GM18907 (cell line): ENCODE results near the gene FNBP1L.
"Not testable (repeated sequence)": the region's sequence is repeated elsewhere in the genome, so short reads cannot be mapped to it uniquely, and the experiment has no call there.

Source experiments
- ATAC-seq: cut with Tn5 transposase; IDR thresholded peaks from one replicate; pipeline ENCODE4 v1.9.1; 2021; ENCODE audit warnings: mild to moderate bottlenecking, moderate library complexity; ENCODE audit not compliant: unreplicated experiment

FNBP1L gene

GRCh38 chr1:93442741-93443140 lies 5.2 kb upstream of the FNBP1L start:
- ATAC-seq = no peak

- no peak for ATAC-seq
Measured at GRCh38 chr1:93443454-93443853, 4.5 kb upstream of the FNBP1L start.

- ATAC-seq = no peak
Measured at GRCh38 chr1:93446837-93447451, 974 bp upstream of the FNBP1L start.

GRCh38 chr1:93448292-93448982 lies 519 bp downstream of the FNBP1L start:
- no peak for ATAC-seq

GRCh38 chr1:93448983-93449804 lies 1.3 kb downstream of the FNBP1L start:
- no peak for ATAC-seq

GRCh38 chr1:93450321-93450720 lies 2.4 kb downstream of the FNBP1L start:
- ATAC-seq = no peak

GRCh38 chr1:93453911-93454310 lies 6.0 kb downstream of the FNBP1L start:
- ATAC-seq = no peak

GRCh38 chr1:93459126-93459525 lies 11.2 kb downstream of the FNBP1L start:
- no peak for ATAC-seq

- ATAC-seq = no peak
Measured at GRCh38 chr1:93461236-93461635, 13.3 kb downstream of the FNBP1L start.

GRCh38 chr1:93463960-93464359 lies 16.0 kb downstream of the FNBP1L start:
- no peak for ATAC-seq

- ATAC-seq = not testable (repeated sequence)
Measured at GRCh38 chr1:93465371-93466082, 17.6 kb downstream of the FNBP1L start.

- no peak for ATAC-seq
Measured at GRCh38 chr1:93467606-93468005, 19.7 kb downstream of the FNBP1L start.

- ATAC-seq = no peak
Measured at GRCh38 chr1:93468662-93469061, 20.7 kb downstream of the FNBP1L start.

- ATAC-seq = not testable (repeated sequence)
Measured at GRCh38 chr1:93469223-93469622, 21.3 kb downstream of the FNBP1L start.

GRCh38 chr1:93471284-93471683 lies 23.4 kb downstream of the FNBP1L start:
- ATAC-seq = no peak

- ATAC-seq = no peak
Measured at GRCh38 chr1:93471911-93472310, 24.0 kb downstream of the FNBP1L start.

GRCh38 chr1:93474321-93474720 lies 26.4 kb downstream of the FNBP1L start:
- no peak for ATAC-seq

GRCh38 chr1:93475681-93476080 lies 27.8 kb downstream of the FNBP1L start:
- ATAC-seq = no peak

- not testable (repeated sequence) for ATAC-seq
Measured at GRCh38 chr1:93479133-93479745, 31.3 kb downstream of the FNBP1L start.

GRCh38 chr1:93481899-93482298 lies 34.0 kb downstream of the FNBP1L start:
- not testable (repeated sequence) for ATAC-seq

- no peak for ATAC-seq
Measured at GRCh38 chr1:93483200-93483599, 35.3 kb downstream of the FNBP1L start.
